HepG2 (cell line): ENCODE measurements around the gene HEXIM1. TPM values are rescaled to one million over a fixed set of nuclear protein-coding genes. Genes with fewer than 3 reads are reported as not detected.

Experiments
- CREM ChIP-seq, 2 experiments: sonication (generic) in 1 of 2; formaldehyde crosslinking in 1 of 2; IDR thresholded peaks; 2 replicates each; pipeline versions ENCODE4 v1.4.0 to v1.6.1; 2016 to 2020; ENCODE audit warnings: antibody characterized with exemption in 1 of 2, mild to moderate bottlenecking in 1 of 2, missing genetic modification reagents in 1 of 2
- GATAD1 ChIP-seq: IDR thresholded peaks from 2 replicates; pipeline ENCODE4 v1.6.1; 2016; ENCODE audit warnings: missing genetic modification reagents, missing compliant biosample characterization
- ISL2 ChIP-seq: sonication (generic); formaldehyde crosslinking; IDR thresholded peaks from 2 replicates; pipeline ENCODE4 v1.5.0; 2020; ENCODE audit warnings: missing genetic modification reagents
- MAFG ChIP-seq: sonication (generic); formaldehyde crosslinking; IDR thresholded peaks from 2 replicates; pipeline ENCODE4 v1.5.1; 2020; ENCODE audit warnings: mild to moderate bottlenecking, missing genetic modification reagents
- PHF8 ChIP-seq: sonication (generic); formaldehyde crosslinking; IDR thresholded peaks from 2 replicates; pipeline ENCODE4 v1.5.0; 2020; ENCODE audit warnings: missing genetic modification reagents
- polyA plus RNA-seq, 8 experiments: library from polyadenylated mRNA; depleted of rRNA in 3 of 8; stranded (reverse) in 7 of 8; unstranded in 1 of 8; fragments of >200 nt; fragmentation: Illumina TruSeq in 4 of 8; extraction: Trizol in 4 of 8; gene quantifications; 2 replicates each; pipeline versions ENCODE4 v1.2.1 to v1.2.3, GENCODE V29; 2011 to 2016; ENCODE audit warnings: low read depth in 4 of 8, missing spikeins in 1 of 8, mixed read lengths in 1 of 8; ENCODE audit not compliant: insufficient read depth in 1 of 8
- total RNA-seq, 5 experiments: library from RNA; depleted of rRNA; stranded (reverse); fragments of >200 nt; fragmentation: Illumina TruSeq; extraction: Trizol; gene quantifications; 2 replicates each; pipeline ENCODE4 v1.2.3, GENCODE V29; 2016; ENCODE audit warnings: low read depth in 1 of 5
- TF ChIP-seq, protein P1 (sequence below): IDR thresholded peaks from 2 replicates; pipeline ENCODE4 v1.6.1; 2012; ENCODE audit warnings: low read length, improper control_type of control experiment
- TF ChIP-seq, protein P2 (sequence below), 2 experiments: fragments of 450-650 bp in 1 of 2; sonication (generic) in 1 of 2; formaldehyde crosslinking in 1 of 2; IDR thresholded peaks; 2 replicates each; pipeline versions ENCODE4 v1.6.1 to v1.8.0; 2016 to 2022; ENCODE audit warnings: antibody characterized with exemption in 1 of 2, mild to moderate bottlenecking in 1 of 2, missing genetic modification reagents in 1 of 2
- TF ChIP-seq, protein P3 (sequence below): sonication (generic); IDR thresholded peaks from 2 replicates; pipeline ENCODE4 v1.6.1; 2016; ENCODE audit warnings: low read depth, borderline replicate concordance
- TF ChIP-seq, protein P4 (sequence below): sonication (generic); formaldehyde crosslinking; IDR thresholded peaks from 2 replicates; pipeline ENCODE4 v1.8.1; 2023; ENCODE audit warnings: mild to moderate bottlenecking, missing genetic modification reagents
- TF ChIP-seq, protein P5 (sequence below): sonication (generic); formaldehyde crosslinking; IDR thresholded peaks from 2 replicates; pipeline ENCODE4 v1.5.0; 2020; ENCODE audit warnings: mild to moderate bottlenecking, missing genetic modification reagents

The HEXIM1 gene
- total and polyA plus RNA-seq, 2 of the 13 experiments (the other 11 are each of a cell fraction or from before 2014, with no cell fraction given), result 10.5 to 16.6 TPM

DNA sequence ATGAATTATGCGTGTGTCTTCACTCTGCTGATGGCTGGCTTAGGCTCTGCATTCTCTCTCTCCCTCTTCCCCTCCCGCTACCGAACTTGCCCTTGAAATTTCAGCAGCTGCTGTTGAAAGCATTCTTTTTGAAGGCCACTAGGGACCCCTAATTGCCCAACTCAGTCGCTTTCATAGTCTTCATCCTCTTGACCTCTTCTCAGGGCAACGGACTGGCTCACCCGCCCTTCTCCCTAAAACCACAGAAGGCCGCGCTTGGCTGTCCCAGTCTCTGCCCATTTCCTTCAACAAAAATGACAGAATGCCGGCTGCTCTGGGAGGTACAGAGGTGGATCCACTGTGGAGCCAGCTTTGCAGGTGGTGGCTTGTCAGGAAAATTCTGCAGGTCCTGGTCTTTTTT lies 52.4 kb downstream of the HEXIM1 start (continued):
- TF ChIP-seq, protein P1, sequence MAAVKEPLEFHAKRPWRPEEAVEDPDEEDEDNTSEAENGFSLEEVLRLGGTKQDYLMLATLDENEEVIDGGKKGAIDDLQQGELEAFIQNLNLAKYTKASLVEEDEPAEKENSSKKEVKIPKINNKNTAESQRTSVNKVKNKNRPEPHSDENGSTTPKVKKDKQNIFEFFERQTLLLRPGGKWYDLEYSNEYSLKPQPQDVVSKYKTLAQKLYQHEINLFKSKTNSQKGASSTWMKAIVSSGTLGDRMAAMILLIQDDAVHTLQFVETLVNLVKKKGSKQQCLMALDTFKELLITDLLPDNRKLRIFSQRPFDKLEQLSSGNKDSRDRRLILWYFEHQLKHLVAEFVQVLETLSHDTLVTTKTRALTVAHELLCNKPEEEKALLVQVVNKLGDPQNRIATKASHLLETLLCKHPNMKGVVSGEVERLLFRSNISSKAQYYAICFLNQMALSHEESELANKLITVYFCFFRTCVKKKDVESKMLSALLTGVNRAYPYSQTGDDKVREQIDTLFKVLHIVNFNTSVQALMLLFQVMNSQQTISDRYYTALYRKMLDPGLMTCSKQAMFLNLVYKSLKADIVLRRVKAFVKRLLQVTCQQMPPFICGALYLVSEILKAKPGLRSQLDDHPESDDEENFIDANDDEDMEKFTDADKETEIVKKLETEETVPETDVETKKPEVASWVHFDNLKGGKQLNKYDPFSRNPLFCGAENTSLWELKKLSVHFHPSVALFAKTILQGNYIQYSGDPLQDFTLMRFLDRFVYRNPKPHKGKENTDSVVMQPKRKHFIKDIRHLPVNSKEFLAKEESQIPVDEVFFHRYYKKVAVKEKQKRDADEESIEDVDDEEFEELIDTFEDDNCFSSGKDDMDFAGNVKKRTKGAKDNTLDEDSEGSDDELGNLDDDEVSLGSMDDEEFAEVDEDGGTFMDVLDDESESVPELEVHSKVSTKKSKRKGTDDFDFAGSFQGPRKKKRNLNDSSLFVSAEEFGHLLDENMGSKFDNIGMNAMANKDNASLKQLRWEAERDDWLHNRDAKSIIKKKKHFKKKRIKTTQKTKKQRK, result no peak
- TF ChIP-seq, protein P2, sequence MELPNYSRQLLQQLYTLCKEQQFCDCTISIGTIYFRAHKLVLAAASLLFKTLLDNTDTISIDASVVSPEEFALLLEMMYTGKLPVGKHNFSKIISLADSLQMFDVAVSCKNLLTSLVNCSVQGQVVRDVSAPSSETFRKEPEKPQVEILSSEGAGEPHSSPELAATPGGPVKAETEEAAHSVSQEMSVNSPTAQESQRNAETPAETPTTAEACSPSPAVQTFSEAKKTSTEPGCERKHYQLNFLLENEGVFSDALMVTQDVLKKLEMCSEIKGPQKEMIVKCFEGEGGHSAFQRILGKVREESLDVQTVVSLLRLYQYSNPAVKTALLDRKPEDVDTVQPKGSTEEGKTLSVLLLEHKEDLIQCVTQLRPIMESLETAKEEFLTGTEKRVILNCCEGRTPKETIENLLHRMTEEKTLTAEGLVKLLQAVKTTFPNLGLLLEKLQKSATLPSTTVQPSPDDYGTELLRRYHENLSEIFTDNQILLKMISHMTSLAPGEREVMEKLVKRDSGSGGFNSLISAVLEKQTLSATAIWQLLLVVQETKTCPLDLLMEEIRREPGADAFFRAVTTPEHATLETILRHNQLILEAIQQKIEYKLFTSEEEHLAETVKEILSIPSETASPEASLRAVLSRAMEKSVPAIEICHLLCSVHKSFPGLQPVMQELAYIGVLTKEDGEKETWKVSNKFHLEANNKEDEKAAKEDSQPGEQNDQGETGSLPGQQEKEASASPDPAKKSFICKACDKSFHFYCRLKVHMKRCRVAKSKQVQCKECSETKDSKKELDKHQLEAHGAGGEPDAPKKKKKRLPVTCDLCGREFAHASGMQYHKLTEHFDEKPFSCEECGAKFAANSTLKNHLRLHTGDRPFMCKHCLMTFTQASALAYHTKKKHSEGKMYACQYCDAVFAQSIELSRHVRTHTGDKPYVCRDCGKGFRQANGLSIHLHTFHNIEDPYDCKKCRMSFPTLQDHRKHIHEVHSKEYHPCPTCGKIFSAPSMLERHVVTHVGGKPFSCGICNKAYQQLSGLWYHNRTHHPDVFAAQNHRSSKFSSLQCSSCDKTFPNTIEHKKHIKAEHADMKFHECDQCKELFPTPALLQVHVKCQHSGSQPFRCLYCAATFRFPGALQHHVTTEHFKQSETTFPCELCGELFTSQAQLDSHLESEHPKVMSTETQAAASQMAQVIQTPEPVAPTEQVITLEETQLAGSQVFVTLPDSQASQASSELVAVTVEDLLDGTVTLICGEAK (IDR thresholded peaks at IDR 0.05), result no peak
- TF ChIP-seq, protein P2 (CRISPR knock-in tag; IDR thresholded peaks at IDR 0.05), result no peak
- TF ChIP-seq GATAD1 (CRISPR knock-in tag), result no peak
- TF ChIP-seq, protein P3, sequence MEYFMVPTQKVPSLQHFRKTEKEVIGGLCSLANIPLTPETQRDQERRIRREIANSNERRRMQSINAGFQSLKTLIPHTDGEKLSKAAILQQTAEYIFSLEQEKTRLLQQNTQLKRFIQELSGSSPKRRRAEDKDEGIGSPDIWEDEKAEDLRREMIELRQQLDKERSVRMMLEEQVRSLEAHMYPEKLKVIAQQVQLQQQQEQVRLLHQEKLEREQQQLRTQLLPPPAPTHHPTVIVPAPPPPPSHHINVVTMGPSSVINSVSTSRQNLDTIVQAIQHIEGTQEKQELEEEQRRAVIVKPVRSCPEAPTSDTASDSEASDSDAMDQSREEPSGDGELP, result peak; percentile 29; the same call in 1 of the 2 replicates
- TF ChIP-seq ISL2, result peak; percentile 55; the same call in 1 of the 2 replicates
- peak; percentile 28; the same call in 1 of the 2 replicates for TF ChIP-seq CREM (IDR thresholded peaks at IDR 0.05)
- no peak for TF ChIP-seq CREM (CRISPR knock-in tag; IDR thresholded peaks at IDR 0.05)
- peak; percentile 25; the same call in 1 of the 2 replicates for TF ChIP-seq PHF8
- TF ChIP-seq MAFG (CRISPR knock-in tag), result no peak
- TF ChIP-seq, protein P4, sequence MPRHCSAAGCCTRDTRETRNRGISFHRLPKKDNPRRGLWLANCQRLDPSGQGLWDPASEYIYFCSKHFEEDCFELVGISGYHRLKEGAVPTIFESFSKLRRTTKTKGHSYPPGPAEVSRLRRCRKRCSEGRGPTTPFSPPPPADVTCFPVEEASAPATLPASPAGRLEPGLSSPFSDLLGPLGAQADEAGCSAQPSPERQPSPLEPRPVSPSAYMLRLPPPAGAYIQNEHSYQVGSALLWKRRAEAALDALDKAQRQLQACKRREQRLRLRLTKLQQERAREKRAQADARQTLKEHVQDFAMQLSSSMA (CRISPR knock-in tag), result no peak
- TF ChIP-seq, protein P5, sequence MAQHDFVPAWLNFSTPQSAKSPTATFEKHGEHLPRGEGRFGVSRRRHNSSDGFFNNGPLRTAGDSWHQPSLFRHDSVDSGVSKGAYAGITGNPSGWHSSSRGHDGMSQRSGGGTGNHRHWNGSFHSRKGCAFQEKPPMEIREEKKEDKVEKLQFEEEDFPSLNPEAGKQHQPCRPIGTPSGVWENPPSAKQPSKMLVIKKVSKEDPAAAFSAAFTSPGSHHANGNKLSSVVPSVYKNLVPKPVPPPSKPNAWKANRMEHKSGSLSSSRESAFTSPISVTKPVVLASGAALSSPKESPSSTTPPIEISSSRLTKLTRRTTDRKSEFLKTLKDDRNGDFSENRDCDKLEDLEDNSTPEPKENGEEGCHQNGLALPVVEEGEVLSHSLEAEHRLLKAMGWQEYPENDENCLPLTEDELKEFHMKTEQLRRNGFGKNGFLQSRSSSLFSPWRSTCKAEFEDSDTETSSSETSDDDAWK, result no peak
